ENCODE data around the gene TOR1A. TPM values are rescaled to one million over a fixed set of nuclear protein-coding genes. Genes with fewer than 3 reads are reported as not detected.

Gene TOR1A
- polyA plus RNA-seq, 1 donor (not counting 4 experiments of a cell fraction or from before 2014, with no cell fraction given): 60.6 TPM

GRCh38 chr9:129811967-129812363 is 12.0 kb downstream of the TOR1A start:
- Histone ChIP-seq H3K9me1 (ENCODE audit: control insufficient read depth, extremely low read depth, insufficient read depth, low read length) (no peaks in the 10 kb centered on the region), H3K9me3 (ENCODE audit: control insufficient read depth, low read depth, low read length) (no peaks in the 10 kb centered on the region), H3K4me3 (ENCODE audit: control insufficient read depth in 2 of 3, extremely low read depth in 1 of 3, insufficient read depth in 2 of 3, low read depth in 1 of 3, low read length in 3 of 3) (no peak overlapping the region), H3K27me3 (ENCODE audit: control insufficient read depth, extremely low read depth, insufficient read depth, low read length) (no peaks in the 10 kb centered on the region), H3K36me3 (ENCODE audit: control insufficient read depth in 2 of 2, extremely low read depth in 1 of 2, insufficient read depth in 2 of 2, low read length in 2 of 2) (peaks cover 38% of the 10 kb centered on the region in 2 experiments), H3K79me2 (ENCODE audit: control insufficient read depth, insufficient read depth, low read length) (no peaks in the 10 kb centered on the region), H3K9ac (ENCODE audit: control insufficient read depth, extremely low read depth, insufficient read depth, low read length) (no peak overlapping the region), H4K20me1 (ENCODE audit: control insufficient read depth, extremely low read depth, insufficient read depth, low read length) (no peaks in the 10 kb centered on the region), H3K4me2 (ENCODE audit: control insufficient read depth, extremely low read depth, insufficient read depth, low read depth, low read length) (no peak overlapping the region), H3K4me1 (ENCODE audit: control insufficient read depth, extremely low read depth, insufficient read depth, low read length) (no peaks in the 10 kb centered on the region), H3K27ac (ENCODE audit: control insufficient read depth, insufficient read depth, low read length) (no peak overlapping the region), H2AFZ (ENCODE audit: control insufficient read depth, low read length) (no peak overlapping the region)
- dilution Hi-C loops (cut with MboI; ENCODE audit: extremely low pct_ligation_motif_present, low sequenced_read_pairs): no loop called here
- DNase-seq (ENCODE audit: low read depth, low spot score) (no peak), FAIRE-seq (no peak)
- TF ChIP-seq CTCF (optimal IDR thresholded peaks at IDR 0.05 in 1 of 3, IDR thresholded peaks at IDR 0.05 in 1 of 3, conservative IDR thresholded peaks at IDR 0.05 in 1 of 3; ENCODE audit: extremely low read depth in 1 of 3, insufficient read depth in 2 of 3, low read length in 3 of 3) (no peak), EZH2 (IDR thresholded peaks at IDR 0.05; ENCODE audit: low read length) (no peak)

GRCh38 chr9:129810788-129811187 is 13.1 kb downstream of the TOR1A start:
- Histone ChIP-seq H4K20me1 (ENCODE audit: control insufficient read depth, extremely low read depth, insufficient read depth, low read length) (no peaks in the 10 kb centered on the region), H3K27ac (ENCODE audit: control insufficient read depth, insufficient read depth, low read length) (no peak overlapping the region), H3K4me3 (ENCODE audit: control insufficient read depth in 2 of 3, extremely low read depth in 1 of 3, insufficient read depth in 2 of 3, low read depth in 1 of 3, low read length in 3 of 3) (no peak overlapping the region), H3K4me2 (ENCODE audit: control insufficient read depth, extremely low read depth, insufficient read depth, low read depth, low read length) (no peak overlapping the region), H3K9ac (ENCODE audit: control insufficient read depth, extremely low read depth, insufficient read depth, low read length) (no peak overlapping the region), H3K9me1 (ENCODE audit: control insufficient read depth, extremely low read depth, insufficient read depth, low read length) (no peaks in the 10 kb centered on the region), H3K36me3 (ENCODE audit: control insufficient read depth in 2 of 2, extremely low read depth in 1 of 2, insufficient read depth in 2 of 2, low read length in 2 of 2) (peaks cover 27 to 31% of the 10 kb centered on the region in 2 experiments), H3K9me3 (ENCODE audit: control insufficient read depth, low read depth, low read length) (no peaks in the 10 kb centered on the region), H3K79me2 (ENCODE audit: control insufficient read depth, insufficient read depth, low read length) (no peaks in the 10 kb centered on the region), H3K4me1 (ENCODE audit: control insufficient read depth, extremely low read depth, insufficient read depth, low read length) (no peaks in the 10 kb centered on the region), H2AFZ (ENCODE audit: control insufficient read depth, low read length) (no peak overlapping the region), H3K27me3 (ENCODE audit: control insufficient read depth, extremely low read depth, insufficient read depth, low read length) (no peaks in the 10 kb centered on the region)
- no peak for DNase-seq (ENCODE audit: low read depth, low spot score)
- FAIRE-seq: no peak
- TF ChIP-seq CTCF (optimal IDR thresholded peaks at IDR 0.05 in 1 of 3, IDR thresholded peaks at IDR 0.05 in 1 of 3, conservative IDR thresholded peaks at IDR 0.05 in 1 of 3; ENCODE audit: extremely low read depth in 1 of 3, insufficient read depth in 2 of 3, low read length in 3 of 3): no peak
- no peak for TF ChIP-seq EZH2 (IDR thresholded peaks at IDR 0.05; ENCODE audit: low read length)
- dilution Hi-C loops (cut with MboI; ENCODE audit: extremely low pct_ligation_motif_present, low sequenced_read_pairs): no loop called here

Data from keratinocyte (primary cell).